Thyroid gland (tissue), 4 donors: Measurements from ENCODE around the gene MAPKAPK2.

Experiments used
- CTCF ChIP-seq, 6 experiments: fragments of 200-600 bp in 3 of 6; fragments of 450-650 bp in 3 of 6; sonication (generic) in 3 of 6; IDR thresholded peaks; one replicate each; pipeline ENCODE4 v1.5.1; 2016 to 2019; ENCODE audit warnings: antibody characterized with exemption in 6 of 6, mild to moderate bottlenecking in 2 of 6, inconsistent platforms in 1 of 6, moderate library complexity in 1 of 6
- POLR2A ChIP-seq, 2 donors: fragments of 450-650 bp; IDR thresholded peaks; one replicate each; pipeline ENCODE4 v1.6.1; 2017; ENCODE audit warnings: antibody characterized with exemption in 2 of 2, mild to moderate bottlenecking in 2 of 2, moderate library complexity in 1 of 2

GRCh38 chr1:206694171-206695124 is 9.7 kb downstream of the MAPKAPK2 start:
- no peak for TF ChIP-seq POLR2A (IDR thresholded peaks at IDR 0.05)
- TF ChIP-seq CTCF (IDR thresholded peaks at IDR 0.05): no peak
